GM23338 (cell line): ENCODE results near the gene KCNAB1. TPM values are rescaled to one million over a fixed set of nuclear protein-coding genes. Genes with fewer than 3 reads are reported as not detected.

Experiments
- ATAC-seq: fragments of 200-7000 bp; cut with Tn5 transposase; 3 replicates; pipeline ENCODE4 v1.9.1; 2020
- DNase-seq: peaks from one replicate; pipeline ENCODE4 v3.0.0-alpha.2; 2015; ENCODE audit warnings: low spot score
- H2AFZ ChIP-seq: fragments of 200-600 bp; sonication (generic); 2 replicates; pipeline ENCODE4 v1.8.0; 2016; ENCODE audit warnings: antibody characterized with exemption, mild to moderate bottlenecking, moderate library complexity
- H3F3A ChIP-seq: fragments of 200-600 bp; sonication (generic); replicated peaks from 2 replicates; pipeline ENCODE4 v1.8.0; 2017; ENCODE audit warnings: antibody characterized with exemption, mixed run types, low read depth
- H3K27ac ChIP-seq: fragments of 200-600 bp; sonication (generic); 2 replicates; pipeline ENCODE4 v1.6.1; 2016; ENCODE audit warnings: low read depth
- H3K27me3 ChIP-seq: fragments of 200-600 bp; sonication (generic); 2 replicates; pipeline ENCODE4 v1.8.0; 2016; ENCODE audit warnings: mild to moderate bottlenecking, mixed run types, moderate library complexity; ENCODE audit not compliant: insufficient read depth
- H3K36me3 ChIP-seq: fragments of 200-600 bp; sonication (generic); 2 replicates; pipeline ENCODE4 v1.8.0; 2016; ENCODE audit warnings: mild to moderate bottlenecking; ENCODE audit not compliant: insufficient read depth
- H3K4me1 ChIP-seq: fragments of 200-600 bp; sonication (generic); 2 replicates; pipeline ENCODE4 v1.8.0; 2016; ENCODE audit warnings: mild to moderate bottlenecking, moderate library complexity; ENCODE audit not compliant: insufficient read depth
- H3K4me2 ChIP-seq: fragments of 200-600 bp; sonication (generic); 2 replicates; pipeline ENCODE4 v1.7.1; 2017; ENCODE audit warnings: mixed run types
- H3K4me3 ChIP-seq: fragments of 200-600 bp; sonication (generic); 2 replicates; pipeline ENCODE4 v1.6.1; 2016; ENCODE audit warnings: mixed run types
- H3K79me2 ChIP-seq: fragments of 200-600 bp; sonication (generic); replicated peaks from 2 replicates; pipeline ENCODE4 v1.8.0; 2017; ENCODE audit warnings: mild to moderate bottlenecking; ENCODE audit not compliant: insufficient read depth
- H3K9me2 ChIP-seq: fragments of 200-600 bp; sonication (generic); 2 replicates; pipeline ENCODE4 v1.8.0; 2017; ENCODE audit not compliant: insufficient read depth
- H4K20me1 ChIP-seq: fragments of 200-600 bp; sonication (generic); replicated peaks from 2 replicates; pipeline ENCODE4 v1.8.0; 2017; ENCODE audit warnings: mild to moderate bottlenecking; ENCODE audit not compliant: insufficient read depth
- H3K27ac Mint-ChIP-seq: 2 replicates; pipeline ENCODE4 v1.8.0; 2020; ENCODE audit warnings: inconsistent platforms, mild to moderate bottlenecking, moderate library complexity, mixed read lengths
- H3K27me3 Mint-ChIP-seq: 3 replicates; pipeline ENCODE4 v1.8.0; 2022; ENCODE audit warnings: low read depth, mild to moderate bottlenecking, moderate library complexity, mixed read lengths, inconsistent platforms; ENCODE audit not compliant: insufficient read depth, poor library complexity
- H3K36me3 Mint-ChIP-seq: 3 replicates; pipeline ENCODE4 v1.8.0; 2021; ENCODE audit warnings: low read depth, mild to moderate bottlenecking, inconsistent platforms, moderate library complexity, mixed read lengths
- H3K4me1 Mint-ChIP-seq: 3 replicates; pipeline ENCODE4 v1.8.0; 2020; ENCODE audit warnings: mild to moderate bottlenecking, inconsistent platforms, mixed read lengths
- H3K4me3 Mint-ChIP-seq: 3 replicates; pipeline ENCODE4 v1.8.0; 2021; ENCODE audit warnings: moderate library complexity, mild to moderate bottlenecking, inconsistent platforms, mixed read lengths
- H3K9me3 Mint-ChIP-seq: 3 replicates; pipeline ENCODE4 v1.8.0; 2020; ENCODE audit warnings: moderate library complexity, mild to moderate bottlenecking, inconsistent platforms, mixed read lengths
- CREB1 ChIP-seq: fragments of 250-450 bp; sonication (Bioruptor Pico); IDR thresholded peaks from 2 replicates; pipeline ENCODE4 v1.5.0; 2020; ENCODE audit warnings: low read depth, mild to moderate bottlenecking, moderate library complexity
- EZH2 ChIP-seq: fragments of 200-600 bp; sonication (generic); IDR thresholded peaks from one replicate; pipeline ENCODE4 v1.8.0; 2017; ENCODE audit warnings: antibody characterized with exemption, mild to moderate bottlenecking, low read depth; ENCODE audit not compliant: unreplicated experiment
- EZH2phosphoT487 ChIP-seq: fragments of 200-600 bp; sonication (generic); IDR thresholded peaks from one replicate; pipeline ENCODE4 v1.8.1; 2018; ENCODE audit warnings: antibody characterized with exemption; ENCODE audit not compliant: unreplicated experiment
- JUNB ChIP-seq: IDR thresholded peaks from one replicate; pipeline ENCODE4 v1.6.1; 2016; ENCODE audit warnings: antibody characterized with exemption; ENCODE audit not compliant: unreplicated experiment
- NANOG ChIP-seq: IDR thresholded peaks from 2 replicates; pipeline ENCODE4 v1.6.1; 2016; ENCODE audit warnings: antibody characterized with exemption, borderline replicate concordance
- POLR2AphosphoS5 ChIP-seq: IDR thresholded peaks from 2 replicates; pipeline ENCODE4 v1.6.1; 2016; ENCODE audit warnings: antibody characterized with exemption, low read depth
- STAT1 ChIP-seq: IDR thresholded peaks from one replicate; pipeline ENCODE4 v1.6.1; 2016; ENCODE audit warnings: antibody characterized with exemption; ENCODE audit not compliant: unreplicated experiment
- ZNF114 ChIP-seq: fragments of 250-450 bp; sonication (Bioruptor Pico); IDR thresholded peaks from 2 replicates; pipeline ENCODE4 v1.5.0; 2020; ENCODE audit warnings: mild to moderate bottlenecking, moderate library complexity
- ZNF331 ChIP-seq: fragments of 250-450 bp; sonication (Bioruptor Pico); IDR thresholded peaks from 2 replicates; pipeline ENCODE4 v1.5.0; 2020; ENCODE audit warnings: low read depth, mild to moderate bottlenecking, moderate library complexity
- ZNF462 ChIP-seq: fragments of 250-450 bp; sonication (Bioruptor Pico); IDR thresholded peaks from 2 replicates; pipeline ENCODE4 v1.5.0; 2020; ENCODE audit warnings: mild to moderate bottlenecking, moderate library complexity
- polyA plus RNA-seq: library from polyadenylated mRNA; unstranded; fragments of >200 nt; fragmentation: Nextera tagmentation; extraction: Ambion mirVana; gene quantifications from 2 replicates; pipeline ENCODE4 v1.2.1, GENCODE V29; 2016
- total RNA-seq: library from RNA; depleted of rRNA; stranded (reverse); fragments of >200 nt; shearing (Covaris generic); gene quantifications from 2 replicates; pipeline ENCODE4 v1.2.3, GENCODE V29; 2014
- TF ChIP-seq, protein P1 (sequence below): IDR thresholded peaks from one replicate; pipeline ENCODE4 v1.6.1; 2018; ENCODE audit warnings: antibody characterized with exemption; ENCODE audit not compliant: unreplicated experiment
- TF ChIP-seq, protein P2 (sequence below): IDR thresholded peaks from 2 replicates; pipeline ENCODE4 v1.6.1; 2016; ENCODE audit warnings: antibody characterized with exemption
- TF ChIP-seq, protein P3 (sequence below), 2 experiments: fragments of 200-600 bp in 1 of 2; sonication (generic) in 1 of 2; conservative IDR thresholded peaks; 2 replicates each; pipeline versions ENCODE4 v1.5.1 to v1.6.1; 2016 to 2017; ENCODE audit warnings: antibody characterized with exemption in 2 of 2, low read depth in 2 of 2, mild to moderate bottlenecking in 2 of 2, moderate library complexity in 1 of 2

KCNAB1 gene
- total and polyA plus RNA-seq, 2 experiments from 2014 or later, result 0.69 to 2.6 TPM

GRCh38 chr3:156341332-156341731 lies 221.0 kb downstream of the KCNAB1 start:
- Histone ChIP-seq H2AFZ (no peak overlapping the region), H3F3A (no peaks in the 10 kb centered on the region), H4K20me1 (no peaks in the 10 kb centered on the region), H3K4me1 (no peaks in the 10 kb centered on the region), H3K4me3 (no peak overlapping the region), H3K27me3 (no peaks in the 10 kb centered on the region), H3K27ac (no peak overlapping the region), H3K4me2 (no peak overlapping the region), H3K9me2 (0 out of 2 replicates have a peak, but pooled peaks cover 8% of the 10 kb centered on the region), H3K79me2 (no peaks in the 10 kb centered on the region), H3K36me3 (no peaks in the 10 kb centered on the region)
- H3K4me1 Mint-ChIP-seq, result peaks cover 8% of the 10 kb centered on the region
- H3K36me3 Mint-ChIP-seq, result no peaks in the 10 kb centered on the region
- H3K9me3 Mint-ChIP-seq, result no peaks in the 10 kb centered on the region
- ATAC-seq (no peak), DNase-seq (no peak)
- TF ChIP-seq EZH2phosphoT487 (no peak), CREB1 (CRISPR knock-in tag) (no peak), EZH2 (no peak), POLR2AphosphoS5 (no peak), STAT1 (no peak), ZNF114 (CRISPR knock-in tag) (no peak), ZNF331 (no peak), NANOG (no peak), ZNF462 (CRISPR knock-in tag) (no peak), JUNB (no peak)
- TF ChIP-seq, protein P1, sequence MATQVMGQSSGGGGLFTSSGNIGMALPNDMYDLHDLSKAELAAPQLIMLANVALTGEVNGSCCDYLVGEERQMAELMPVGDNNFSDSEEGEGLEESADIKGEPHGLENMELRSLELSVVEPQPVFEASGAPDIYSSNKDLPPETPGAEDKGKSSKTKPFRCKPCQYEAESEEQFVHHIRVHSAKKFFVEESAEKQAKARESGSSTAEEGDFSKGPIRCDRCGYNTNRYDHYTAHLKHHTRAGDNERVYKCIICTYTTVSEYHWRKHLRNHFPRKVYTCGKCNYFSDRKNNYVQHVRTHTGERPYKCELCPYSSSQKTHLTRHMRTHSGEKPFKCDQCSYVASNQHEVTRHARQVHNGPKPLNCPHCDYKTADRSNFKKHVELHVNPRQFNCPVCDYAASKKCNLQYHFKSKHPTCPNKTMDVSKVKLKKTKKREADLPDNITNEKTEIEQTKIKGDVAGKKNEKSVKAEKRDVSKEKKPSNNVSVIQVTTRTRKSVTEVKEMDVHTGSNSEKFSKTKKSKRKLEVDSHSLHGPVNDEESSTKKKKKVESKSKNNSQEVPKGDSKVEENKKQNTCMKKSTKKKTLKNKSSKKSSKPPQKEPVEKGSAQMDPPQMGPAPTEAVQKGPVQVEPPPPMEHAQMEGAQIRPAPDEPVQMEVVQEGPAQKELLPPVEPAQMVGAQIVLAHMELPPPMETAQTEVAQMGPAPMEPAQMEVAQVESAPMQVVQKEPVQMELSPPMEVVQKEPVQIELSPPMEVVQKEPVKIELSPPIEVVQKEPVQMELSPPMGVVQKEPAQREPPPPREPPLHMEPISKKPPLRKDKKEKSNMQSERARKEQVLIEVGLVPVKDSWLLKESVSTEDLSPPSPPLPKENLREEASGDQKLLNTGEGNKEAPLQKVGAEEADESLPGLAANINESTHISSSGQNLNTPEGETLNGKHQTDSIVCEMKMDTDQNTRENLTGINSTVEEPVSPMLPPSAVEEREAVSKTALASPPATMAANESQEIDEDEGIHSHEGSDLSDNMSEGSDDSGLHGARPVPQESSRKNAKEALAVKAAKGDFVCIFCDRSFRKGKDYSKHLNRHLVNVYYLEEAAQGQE, result no peak
- TF ChIP-seq, protein P2, sequence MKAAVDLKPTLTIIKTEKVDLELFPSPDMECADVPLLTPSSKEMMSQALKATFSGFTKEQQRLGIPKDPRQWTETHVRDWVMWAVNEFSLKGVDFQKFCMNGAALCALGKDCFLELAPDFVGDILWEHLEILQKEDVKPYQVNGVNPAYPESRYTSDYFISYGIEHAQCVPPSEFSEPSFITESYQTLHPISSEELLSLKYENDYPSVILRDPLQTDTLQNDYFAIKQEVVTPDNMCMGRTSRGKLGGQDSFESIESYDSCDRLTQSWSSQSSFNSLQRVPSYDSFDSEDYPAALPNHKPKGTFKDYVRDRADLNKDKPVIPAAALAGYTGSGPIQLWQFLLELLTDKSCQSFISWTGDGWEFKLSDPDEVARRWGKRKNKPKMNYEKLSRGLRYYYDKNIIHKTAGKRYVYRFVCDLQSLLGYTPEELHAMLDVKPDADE, result no peak
- TF ChIP-seq, protein P3, sequence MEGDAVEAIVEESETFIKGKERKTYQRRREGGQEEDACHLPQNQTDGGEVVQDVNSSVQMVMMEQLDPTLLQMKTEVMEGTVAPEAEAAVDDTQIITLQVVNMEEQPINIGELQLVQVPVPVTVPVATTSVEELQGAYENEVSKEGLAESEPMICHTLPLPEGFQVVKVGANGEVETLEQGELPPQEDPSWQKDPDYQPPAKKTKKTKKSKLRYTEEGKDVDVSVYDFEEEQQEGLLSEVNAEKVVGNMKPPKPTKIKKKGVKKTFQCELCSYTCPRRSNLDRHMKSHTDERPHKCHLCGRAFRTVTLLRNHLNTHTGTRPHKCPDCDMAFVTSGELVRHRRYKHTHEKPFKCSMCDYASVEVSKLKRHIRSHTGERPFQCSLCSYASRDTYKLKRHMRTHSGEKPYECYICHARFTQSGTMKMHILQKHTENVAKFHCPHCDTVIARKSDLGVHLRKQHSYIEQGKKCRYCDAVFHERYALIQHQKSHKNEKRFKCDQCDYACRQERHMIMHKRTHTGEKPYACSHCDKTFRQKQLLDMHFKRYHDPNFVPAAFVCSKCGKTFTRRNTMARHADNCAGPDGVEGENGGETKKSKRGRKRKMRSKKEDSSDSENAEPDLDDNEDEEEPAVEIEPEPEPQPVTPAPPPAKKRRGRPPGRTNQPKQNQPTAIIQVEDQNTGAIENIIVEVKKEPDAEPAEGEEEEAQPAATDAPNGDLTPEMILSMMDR (conservative IDR thresholded peaks at IDR 0.05; ENCODE audit: low read depth in 2 of 2), result no peak
- no peak overlapping the region for H3K4me3 Mint-ChIP-seq
- no peak overlapping the region for H3K27ac Mint-ChIP-seq
- no peaks in the 10 kb centered on the region for H3K27me3 Mint-ChIP-seq
